Liver (tissue), 9 donors: ENCODE data around the gene FAM156A. TPM values are rescaled to one million over a fixed set of nuclear protein-coding genes. Genes with fewer than 3 reads are reported as not detected.
"Not testable (repeated sequence)": the region's sequence is repeated elsewhere in the genome, so short reads cannot be mapped to it uniquely, and the experiment has no call there.

Source experiments
- DNase-seq: peaks from one replicate; pipeline ENCODE4 v3.0.0-alpha.2; 2017; ENCODE audit warnings: low spot score
- H3K27ac ChIP-seq, 2 donors: one replicate each; pipeline ENCODE4 v1.7.0; 2013; ENCODE audit warnings: inconsistent platforms in 2 of 2, low read length in 2 of 2, control low read depth in 1 of 2, low read depth in 1 of 2, mild to moderate bottlenecking in 1 of 2
- H3K27me3 ChIP-seq, 4 donors: one replicate each; pipeline versions ENCODE4 v1.6.1 to v1.7.0; 2013; ENCODE audit warnings: low read length in 3 of 4, inconsistent platforms in 1 of 4, mild to moderate bottlenecking in 1 of 4, moderate library complexity in 1 of 4; ENCODE audit not compliant: control insufficient read depth in 4 of 4, insufficient read depth in 4 of 4
- H3K36me3 ChIP-seq, 4 donors: one replicate each; pipeline versions ENCODE4 v1.6.1 to v1.7.0; 2013; ENCODE audit warnings: low read length in 3 of 4, mild to moderate bottlenecking in 3 of 4, low read depth in 1 of 4, moderate library complexity in 1 of 4; ENCODE audit not compliant: control insufficient read depth in 4 of 4, insufficient read depth in 3 of 4
- H3K4me1 ChIP-seq, 4 donors: one replicate each; pipeline versions ENCODE4 v1.6.1 to v1.7.0; 2013; ENCODE audit warnings: low read length in 3 of 4, mild to moderate bottlenecking in 3 of 4, moderate library complexity in 1 of 4; ENCODE audit not compliant: control insufficient read depth in 4 of 4, insufficient read depth in 4 of 4
- H3K4me3 ChIP-seq, 3 donors: one replicate each; pipeline versions ENCODE4 v1.6.1 to v1.7.0; 2013; ENCODE audit warnings: low read length in 3 of 3, control low read depth in 1 of 3, low read depth in 1 of 3, mild to moderate bottlenecking in 1 of 3
- H3K9ac ChIP-seq, 2 donors: one replicate each; pipeline ENCODE4 v1.7.0; 2013; ENCODE audit warnings: low read length in 2 of 2, mild to moderate bottlenecking in 2 of 2, moderate library complexity in 2 of 2, control low read depth in 1 of 2, low read depth in 1 of 2
- H3K9me3 ChIP-seq, 4 donors: one replicate each; pipeline versions ENCODE4 v1.6.1 to v1.7.0; 2013; ENCODE audit warnings: low read length in 3 of 4; ENCODE audit not compliant: control insufficient read depth in 4 of 4
- ATF3 ChIP-seq: IDR thresholded peaks from 2 replicates; pipeline ENCODE4 v1.6.1; 2016; ENCODE audit warnings: antibody characterized with exemption
- CTCF ChIP-seq: fragments of 150-350 bp; IDR thresholded peaks from 2 replicates; pipeline ENCODE4 v1.5.1; 2017; ENCODE audit warnings: improper control_type of control experiment, low read depth, low read length; ENCODE audit not compliant: missing input control
- EGR1 ChIP-seq, 2 donors: IDR thresholded peaks; 2 replicates each; pipeline ENCODE4 v1.6.1; 2016 to 2018; ENCODE audit warnings: antibody characterized with exemption in 2 of 2, low read depth in 2 of 2
- FOXA1 ChIP-seq: IDR thresholded peaks from 2 replicates; pipeline ENCODE4 v1.6.1; 2016; ENCODE audit warnings: antibody characterized with exemption
- FOXA2 ChIP-seq: IDR thresholded peaks from 2 replicates; pipeline ENCODE4 v1.6.1; 2016; ENCODE audit warnings: antibody characterized with exemption
- GABPA ChIP-seq, 2 donors: IDR thresholded peaks in 1 of 2; conservative IDR thresholded peaks in 1 of 2; 2 replicates each; pipeline ENCODE4 v1.6.1; 2016; ENCODE audit warnings: antibody characterized with exemption in 2 of 2, mild to moderate bottlenecking in 1 of 2, moderate library complexity in 1 of 2
- HNF4A ChIP-seq, 2 donors: conservative IDR thresholded peaks; 2 replicates each; pipeline ENCODE4 v1.6.1; 2016; ENCODE audit warnings: antibody characterized with exemption in 2 of 2, mild to moderate bottlenecking in 2 of 2
- HNF4G ChIP-seq: IDR thresholded peaks from 2 replicates; pipeline ENCODE4 v1.6.1; 2016; ENCODE audit warnings: antibody characterized with exemption
- JUND ChIP-seq, 2 donors: IDR thresholded peaks; 2 replicates each; pipeline ENCODE4 v1.6.1; 2016; ENCODE audit warnings: antibody characterized with exemption in 2 of 2
- NR2F2 ChIP-seq: IDR thresholded peaks from 2 replicates; pipeline ENCODE4 v1.6.1; 2016; ENCODE audit warnings: antibody characterized with exemption
- RAD21 ChIP-seq, 2 donors: IDR thresholded peaks; 2 replicates each; pipeline ENCODE4 v1.6.1; 2016; ENCODE audit warnings: antibody characterized with exemption in 2 of 2, mild to moderate bottlenecking in 2 of 2
- RXRA ChIP-seq, 2 donors: IDR thresholded peaks; 2 replicates each; pipeline ENCODE4 v1.6.1; 2017 to 2018; ENCODE audit warnings: antibody characterized with exemption in 2 of 2, mild to moderate bottlenecking in 1 of 2
- SP1 ChIP-seq: IDR thresholded peaks from 2 replicates; pipeline ENCODE4 v1.6.1; 2018; ENCODE audit warnings: antibody characterized with exemption, mild to moderate bottlenecking
- TAF1 ChIP-seq: conservative IDR thresholded peaks from 2 replicates; pipeline ENCODE4 v1.6.1; 2016; ENCODE audit warnings: antibody characterized with exemption, mild to moderate bottlenecking
- ZBTB33 ChIP-seq: IDR thresholded peaks from 2 replicates; pipeline ENCODE4 v1.6.1; 2016; ENCODE audit warnings: antibody characterized with exemption
- WGBS: extraction: QIAGEN DNeasy Blood & Tissue Kit; methylation state at CpG from one replicate; pipeline ENCODE4 v1.1.7; 2013; 5-methylcytosine and 5-hydroxymethylcytosine counted together
- polyA plus RNA-seq, 2 donors: library from polyadenylated mRNA; stranded (reverse) in 1 of 2; unstranded in 1 of 2; fragments of 200-250 nt in 1 of 2; fragments of >200 nt in 1 of 2; fragmentation: Nextera tagmentation in 1 of 2; extraction: Ambion mirVana in 1 of 2; gene quantifications; one replicate each; pipeline versions ENCODE4 v1.2.1 to v1.2.3, GENCODE V29; 2013 to 2015
- total RNA-seq, 2 donors: library from RNA; depleted of rRNA; stranded (reverse); fragments of >200 nt; gene quantifications; one replicate each; pipeline ENCODE4 v1.2.3, GENCODE V29; 2014
- donor health status: healthy.
- donor health status: healthy.
- donor health status: healthy.
- donor health status: healthy.
- donor health status: healthy.

Gene FAM156A
- total and polyA plus RNA-seq, 4 donors: 2.7 to 12.6 (median 5.9) TPM

GRCh38 chrX:52995135-52995986 lies 37.0 kb upstream of the FAM156A start (continued):
- TF ChIP-seq CTCF (peak; percentile 63), GABPA (IDR thresholded peaks at IDR 0.05 in 1 of 2, conservative IDR thresholded peaks at IDR 0.05 in 1 of 2) (peak; percentile 60 to 91), JUND (IDR thresholded peaks at IDR 0.05) (peak in 1 of 2 donors; percentile 23), RXRA (IDR thresholded peaks at IDR 0.05) (peak; percentile 17 to 19), RAD21 (IDR thresholded peaks at IDR 0.05) (peak; percentile 63 to 68), HNF4A (conservative IDR thresholded peaks at IDR 0.05) (peak in 1 of 2 donors; percentile 4), EGR1 (IDR thresholded peaks at IDR 0.05; ENCODE audit: low read depth in 2 of 2) (no peak), HNF4G (no peak), FOXA2 (no peak), TAF1 (no peak), SP1 (peak; percentile 74)

GRCh38 chrX:52990848-52991247 lies 32.5 kb upstream of the FAM156A start:
- TF ChIP-seq RAD21 (IDR thresholded peaks at IDR 0.05) (no peak), SP1 (no peak), GABPA (IDR thresholded peaks at IDR 0.05 in 1 of 2, conservative IDR thresholded peaks at IDR 0.05 in 1 of 2) (no peak), ATF3 (no peak), HNF4G (no peak), JUND (IDR thresholded peaks at IDR 0.05) (no peak), FOXA1 (no peak), EGR1 (IDR thresholded peaks at IDR 0.05; ENCODE audit: low read depth in 2 of 2) (no peak), ZBTB33 (no peak), TAF1 (no peak), FOXA2 (no peak), NR2F2 (no peak)
- no peak for DNase-seq
- Histone ChIP-seq H3K4me3 (no peak overlapping the region), H3K9ac (no peak overlapping the region), H3K36me3 (no peaks in the 10 kb centered on the region), H3K9me3 (no peaks in the 10 kb centered on the region), H3K27ac (no peak overlapping the region), H3K27me3 (peaks cover 0 to 4% (median 0%) of the 10 kb centered on the region in 4 donors), H3K4me1 (peaks cover 4 to 13% (median 8%) of the 10 kb centered on the region in 4 donors)
- 94% methylated on average over 5 of the region's 5 CpGs for WGBS

DNA sequence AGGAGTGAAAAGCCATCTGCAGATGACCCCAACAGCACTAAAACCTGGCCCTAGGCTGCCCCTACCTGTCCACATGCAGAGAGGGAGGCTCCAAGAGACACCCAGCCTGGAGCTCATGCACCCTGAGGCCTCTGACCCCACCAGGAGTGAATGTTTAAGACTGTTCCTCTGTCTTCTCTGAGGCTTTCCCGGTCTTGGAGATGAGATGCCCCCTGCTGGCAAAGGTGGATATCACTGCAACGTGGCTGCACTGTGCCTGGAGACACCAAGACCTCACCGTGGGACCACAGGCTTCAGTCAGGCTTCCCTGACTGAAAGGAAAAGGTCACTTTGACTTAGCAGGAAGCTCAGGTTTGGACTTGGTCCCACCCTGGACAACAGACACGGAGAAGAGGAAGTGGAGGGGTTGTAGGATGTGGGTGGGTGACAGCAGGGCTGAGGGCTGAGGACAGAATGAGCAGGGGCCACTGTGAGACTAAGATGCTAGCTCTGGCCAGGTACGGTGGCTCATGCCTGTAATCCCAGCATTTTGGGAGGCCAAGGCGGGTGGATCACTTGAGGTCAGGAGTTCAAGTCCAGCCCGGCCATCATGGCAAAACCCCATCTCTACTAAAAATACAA lies 31.8 kb upstream of the FAM156A start:
- TF ChIP-seq CTCF: peak; percentile 36
- peak; percentile 45 to 73 for TF ChIP-seq RAD21 (IDR thresholded peaks at IDR 0.05)
- H3K4me3 ChIP-seq, H3K36me3 ChIP-seq, H3K9me3 ChIP-seq, H3K27ac ChIP-seq, H3K27me3 ChIP-seq, H3K9ac ChIP-seq: not testable (repeated sequence)
- WGBS: 41% methylated on average over 7 of the region's 7 CpGs
- peaks cover 4 to 12% (median 8%) of the 10 kb centered on the region in 4 donors for H3K4me1 ChIP-seq
- peak; percentile 59 for DNase-seq
